HCT116 (cell line): ENCODE data around the gene SUN3. TPM values are rescaled to one million over a fixed set of nuclear protein-coding genes. Genes with fewer than 3 reads are reported as not detected.

Source experiments
- ATAC-seq: fragments of 200-7000 bp; cut with Tn5 transposase; 2 replicates; pipeline ENCODE4 v1.9.1; 2020; ENCODE audit warnings: mild to moderate bottlenecking, moderate library complexity
- BruUV-seq: library from RNA; stranded (reverse); fragments of 400-500 nt; replicated peaks from 2 replicates; lab custom pipeline; 2021; lab: Mats Ljungman, UMichigan
- CTCF ChIA-PET: fragments of 300-600 bp; sonication (Branson Sonifier 250); formaldehyde crosslinking; loops from one replicate; lab custom pipeline; 2021; ENCODE audit warnings: antibody characterized with exemption; lab: Charles Lee
- POLR2A ChIA-PET: fragments of 300-600, 350-600 bp; sonication (Branson Sonifier 250); formaldehyde crosslinking; loops from one replicate; lab custom pipeline; 2021; ENCODE audit warnings: antibody characterized with exemption; lab: Charles Lee
- RAD21 ChIA-PET, 2 experiments: fragments of 300-600 bp; sonication (Branson Sonifier 250); formaldehyde crosslinking; loops; one replicate each; lab custom pipeline; 2023; ENCODE audit warnings: low total read pairs in 2 of 2; ENCODE audit not compliant: uncharacterized antibody in 2 of 2, unreplicated experiment in 2 of 2, low non-redundant PET in 1 of 2; lab: Charles Lee
- DNase-seq: peaks from one replicate; pipeline ENCODE4 v3.0.0-alpha.2; 2010; ENCODE audit warnings: low read depth, low spot score
- H2AFZ ChIP-seq: fragments of 200-600 bp; shearing (Covaris generic), sonication (generic); 2 replicates; pipeline ENCODE4 v1.6.1; 2017; ENCODE audit warnings: low read depth, mixed run types, mixed read lengths, antibody characterized with exemption, low read length; ENCODE audit not compliant: poor library complexity, severe bottlenecking
- H3K27ac ChIP-seq: 2 replicates; pipeline ENCODE4 v1.5.1; 2012; ENCODE audit warnings: low read depth, low read length
- H3K27me3 ChIP-seq: fragments of 200-600 bp; sonication (generic); 2 replicates; pipeline ENCODE4 v1.6.1; 2016; ENCODE audit warnings: mixed run types, low read length, mixed read lengths; ENCODE audit not compliant: insufficient read depth
- H3K36me3 ChIP-seq, 2 experiments: fragments of 200-500 bp in 1 of 2; fragments of 200-600 bp in 1 of 2; sonication (Bioruptor generic) in 1 of 2; sonication (generic) in 1 of 2; 2 replicates each; pipeline versions ENCODE4 v1.5.1 to v1.6.1; 2014 to 2016; ENCODE audit warnings: low read length in 2 of 2, inconsistent platforms in 1 of 2, mixed read lengths in 1 of 2, mixed run types in 1 of 2; ENCODE audit not compliant: insufficient read depth in 2 of 2, control insufficient read depth in 1 of 2
- H3K4me1 ChIP-seq, 2 experiments: fragments of 200-600 bp in 1 of 2; sonication (generic) in 1 of 2; 2 replicates each; pipeline versions ENCODE4 v1.5.1 to v1.6.1; 2012 to 2017; ENCODE audit warnings: low read length in 2 of 2, inconsistent platforms in 1 of 2, mild to moderate bottlenecking in 1 of 2, mixed read lengths in 1 of 2, mixed run types in 1 of 2, moderate library complexity in 1 of 2; ENCODE audit not compliant: insufficient read depth in 2 of 2, control insufficient read depth in 1 of 2
- H3K4me2 ChIP-seq: fragments of 200-600 bp; sonication (generic); 2 replicates; pipeline ENCODE4 v1.6.1; 2017; ENCODE audit warnings: mixed run types, low read length, mixed read lengths
- H3K4me3 ChIP-seq, 2 experiments: fragments of 200-600 bp in 1 of 2; sonication (generic) in 1 of 2; replicated peaks in 1 of 2; 2 replicates each; pipeline ENCODE4 v1.5.1; 2011 to 2016; ENCODE audit warnings: low read length in 2 of 2, control low read depth in 1 of 2, low read depth in 1 of 2, mild to moderate bottlenecking in 1 of 2, mixed read lengths in 1 of 2, mixed run types in 1 of 2
- H3K79me2 ChIP-seq: fragments of 200-600 bp; sonication (generic); 2 replicates; pipeline ENCODE4 v1.6.1; 2017; ENCODE audit warnings: mild to moderate bottlenecking, mixed run types, low read length, moderate library complexity, mixed read lengths; ENCODE audit not compliant: insufficient read depth
- H3K9ac ChIP-seq: fragments of 200-600 bp; sonication (generic); 2 replicates; pipeline ENCODE4 v1.6.1; 2016; ENCODE audit warnings: low read length, mixed read lengths
- H3K9me2 ChIP-seq: fragments of 200-600 bp; sonication (generic), shearing (Covaris generic); 2 replicates; pipeline ENCODE4 v1.6.1; 2017; ENCODE audit warnings: mixed run types, mild to moderate bottlenecking, moderate library complexity; ENCODE audit not compliant: insufficient read depth
- H3K9me3 ChIP-seq, 2 experiments: fragments of 200-500 bp in 1 of 2; fragments of 200-600 bp in 1 of 2; sonication (Bioruptor generic) in 1 of 2; sonication (generic) in 1 of 2; 2 replicates each; pipeline ENCODE4 v1.6.1; 2014 to 2017; ENCODE audit warnings: low read length in 2 of 2, mixed read lengths in 2 of 2, inconsistent platforms in 1 of 2, low read depth in 1 of 2, mild to moderate bottlenecking in 1 of 2, mixed run types in 1 of 2, moderate library complexity in 1 of 2; ENCODE audit not compliant: control insufficient read depth in 1 of 2, insufficient read depth in 1 of 2
- H4K20me1 ChIP-seq: fragments of 200-600 bp; sonication (generic), shearing (Covaris generic); 2 replicates; pipeline ENCODE4 v1.6.1; 2017; ENCODE audit warnings: mixed run types, mild to moderate bottlenecking, moderate library complexity; ENCODE audit not compliant: insufficient read depth
- CBX3 ChIP-seq: IDR thresholded peaks from 2 replicates; pipeline ENCODE4 v1.6.1; 2012; ENCODE audit warnings: low read depth
- EGR1 ChIP-seq: IDR thresholded peaks from 2 replicates; pipeline ENCODE4 v1.6.1; 2012; ENCODE audit warnings: low read depth
- ELF1 ChIP-seq: IDR thresholded peaks from 2 replicates; pipeline ENCODE4 v1.6.1; 2012; ENCODE audit warnings: low read depth, borderline replicate concordance
- EZH2phosphoT487 ChIP-seq: fragments of 200-600 bp; IDR thresholded peaks from 2 replicates; pipeline ENCODE4 v1.6.1; 2018; ENCODE audit warnings: antibody characterized with exemption, borderline replicate concordance
- FOSL1 ChIP-seq: IDR thresholded peaks from 2 replicates; pipeline ENCODE4 v1.6.1; 2012; ENCODE audit warnings: low read depth
- JUND ChIP-seq: IDR thresholded peaks from 2 replicates; pipeline ENCODE4 v1.6.1; 2012
- POLR2A ChIP-seq: IDR thresholded peaks from 2 replicates; pipeline ENCODE4 v1.7.0; 2011; ENCODE audit warnings: borderline replicate concordance; ENCODE audit not compliant: insufficient read depth, insufficient read length; ENCODE audit errors: extremely low read depth
- POLR2AphosphoS5 ChIP-seq: IDR thresholded peaks from 2 replicates; pipeline ENCODE4 v1.6.1; 2011; ENCODE audit warnings: mild to moderate bottlenecking, low read depth, low read length, moderate library complexity
- RAD21 ChIP-seq: IDR thresholded peaks from 2 replicates; pipeline ENCODE4 v1.6.1; 2012; ENCODE audit warnings: low read depth, mild to moderate bottlenecking
- YY1 ChIP-seq: IDR thresholded peaks from 2 replicates; pipeline ENCODE4 v1.6.1; 2011; ENCODE audit warnings: low read length, low read depth, moderate library complexity, mild to moderate bottlenecking; ENCODE audit not compliant: insufficient replicate concordance; ENCODE audit errors: extremely low read depth
- intact Hi-C: fragments of 100-400 bp; cut with micrococcal nuclease; formaldehyde crosslinking; loops from 2 replicates; pipeline ENCODE4 v1.10.0; 2022
- total RNA-seq: library from RNA; stranded (reverse); gene quantifications from one replicate; pipeline ENCODE4 v1.2.1, GENCODE V29; 2021; ENCODE audit not compliant: unreplicated experiment
- TF ChIP-seq, protein P1 (sequence below): IDR thresholded peaks from 2 replicates; pipeline ENCODE4 v1.6.1; 2011; ENCODE audit warnings: mild to moderate bottlenecking, low read length, moderate library complexity; ENCODE audit not compliant: insufficient replicate concordance; ENCODE audit errors: extremely low read depth
- TF ChIP-seq, protein P2 (sequence below): IDR thresholded peaks from 2 replicates; pipeline ENCODE4 v1.6.1; 2012; ENCODE audit warnings: low read depth
- TF ChIP-seq, protein P3 (sequence below), 3 experiments: fragments of 200-600 bp in 1 of 3; sonication (generic) in 1 of 3; IDR thresholded peaks in 2 of 3; conservative IDR thresholded peaks in 1 of 3; 2 replicates each; pipeline ENCODE4 v1.5.1; 2012 to 2017; ENCODE audit warnings: low read depth in 2 of 3, low read length in 2 of 3, antibody characterized with exemption in 1 of 3, borderline replicate concordance in 1 of 3, control low read depth in 1 of 3, mild to moderate bottlenecking in 1 of 3, mixed read lengths in 1 of 3, mixed run types in 1 of 3, moderate library complexity in 1 of 3; ENCODE audit not compliant: insufficient read depth in 1 of 3

SUN3 gene
- total RNA-seq, 1 experiment from 2014 or later: 4.5 TPM

DNA sequence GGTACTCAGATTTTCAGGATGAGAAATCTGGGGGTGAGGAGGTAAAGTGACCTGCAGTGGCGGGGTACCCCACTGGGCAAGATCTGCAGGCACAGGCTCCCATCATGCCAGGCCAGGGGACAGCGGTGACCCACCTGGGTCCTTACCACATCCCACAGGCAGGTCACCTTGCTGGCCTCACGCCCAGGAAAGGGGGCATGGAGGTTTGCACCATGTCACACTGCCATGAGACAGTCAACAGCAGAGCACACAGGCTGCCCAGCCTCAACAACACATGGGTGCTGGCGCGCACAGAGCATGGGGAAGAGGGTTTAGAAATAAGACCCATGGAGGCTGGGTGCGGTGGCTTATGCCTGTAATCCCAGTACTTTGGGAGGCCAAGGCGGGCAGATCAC is 81.6 kb downstream of the SUN3 start:
- BruUV-seq: no TSS peak
- POLR2A ChIA-PET: interaction anchor here (0.9 kb wide), 1 partner anchor 141 kb away, joined by 3 read pairs; the partner anchor contains the start of gene UPP1
- RAD21 ChIA-PET: no interaction called here
- H3K36me3 ChIP-seq: no peaks in the 10 kb centered on the region
- CTCF ChIA-PET: interaction anchor here (0.6 kb wide), 1 partner anchor 55 kb away, joined by 6 read pairs; no protein-coding TSS in a partner anchor
- H3K4me3 ChIP-seq: no peak overlapping the region
- H2AFZ ChIP-seq: no peak overlapping the region
- intact Hi-C loops: loop anchor here (10.0 kb wide), 1 partner anchor 1907 kb away; no protein-coding TSS in a partner anchor
- no peaks in the 10 kb centered on the region for H3K4me1 ChIP-seq
- H3K79me2 ChIP-seq: no peaks in the 10 kb centered on the region
- H3K9me2 ChIP-seq: no peaks in the 10 kb centered on the region
- no peak overlapping the region for H3K4me2 ChIP-seq
- no peak overlapping the region for H3K27ac ChIP-seq
- H3K9me3 ChIP-seq: no peaks in the 10 kb centered on the region
- H4K20me1 ChIP-seq: no peaks in the 10 kb centered on the region
- TF ChIP-seq EZH2phosphoT487: no peak
- TF ChIP-seq YY1: no peak
- TF ChIP-seq, protein P1, sequence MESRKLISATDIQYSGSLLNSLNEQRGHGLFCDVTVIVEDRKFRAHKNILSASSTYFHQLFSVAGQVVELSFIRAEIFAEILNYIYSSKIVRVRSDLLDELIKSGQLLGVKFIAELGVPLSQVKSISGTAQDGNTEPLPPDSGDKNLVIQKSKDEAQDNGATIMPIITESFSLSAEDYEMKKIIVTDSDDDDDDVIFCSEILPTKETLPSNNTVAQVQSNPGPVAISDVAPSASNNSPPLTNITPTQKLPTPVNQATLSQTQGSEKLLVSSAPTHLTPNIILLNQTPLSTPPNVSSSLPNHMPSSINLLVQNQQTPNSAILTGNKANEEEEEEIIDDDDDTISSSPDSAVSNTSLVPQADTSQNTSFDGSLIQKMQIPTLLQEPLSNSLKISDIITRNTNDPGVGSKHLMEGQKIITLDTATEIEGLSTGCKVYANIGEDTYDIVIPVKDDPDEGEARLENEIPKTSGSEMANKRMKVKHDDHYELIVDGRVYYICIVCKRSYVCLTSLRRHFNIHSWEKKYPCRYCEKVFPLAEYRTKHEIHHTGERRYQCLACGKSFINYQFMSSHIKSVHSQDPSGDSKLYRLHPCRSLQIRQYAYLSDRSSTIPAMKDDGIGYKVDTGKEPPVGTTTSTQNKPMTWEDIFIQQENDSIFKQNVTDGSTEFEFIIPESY: no peak
- TF ChIP-seq EGR1: no peak
- no peak for TF ChIP-seq CBX3
- no peak for TF ChIP-seq POLR2A
- TF ChIP-seq ELF1: no peak
- TF ChIP-seq POLR2AphosphoS5: no peak
- TF ChIP-seq, protein P2, sequence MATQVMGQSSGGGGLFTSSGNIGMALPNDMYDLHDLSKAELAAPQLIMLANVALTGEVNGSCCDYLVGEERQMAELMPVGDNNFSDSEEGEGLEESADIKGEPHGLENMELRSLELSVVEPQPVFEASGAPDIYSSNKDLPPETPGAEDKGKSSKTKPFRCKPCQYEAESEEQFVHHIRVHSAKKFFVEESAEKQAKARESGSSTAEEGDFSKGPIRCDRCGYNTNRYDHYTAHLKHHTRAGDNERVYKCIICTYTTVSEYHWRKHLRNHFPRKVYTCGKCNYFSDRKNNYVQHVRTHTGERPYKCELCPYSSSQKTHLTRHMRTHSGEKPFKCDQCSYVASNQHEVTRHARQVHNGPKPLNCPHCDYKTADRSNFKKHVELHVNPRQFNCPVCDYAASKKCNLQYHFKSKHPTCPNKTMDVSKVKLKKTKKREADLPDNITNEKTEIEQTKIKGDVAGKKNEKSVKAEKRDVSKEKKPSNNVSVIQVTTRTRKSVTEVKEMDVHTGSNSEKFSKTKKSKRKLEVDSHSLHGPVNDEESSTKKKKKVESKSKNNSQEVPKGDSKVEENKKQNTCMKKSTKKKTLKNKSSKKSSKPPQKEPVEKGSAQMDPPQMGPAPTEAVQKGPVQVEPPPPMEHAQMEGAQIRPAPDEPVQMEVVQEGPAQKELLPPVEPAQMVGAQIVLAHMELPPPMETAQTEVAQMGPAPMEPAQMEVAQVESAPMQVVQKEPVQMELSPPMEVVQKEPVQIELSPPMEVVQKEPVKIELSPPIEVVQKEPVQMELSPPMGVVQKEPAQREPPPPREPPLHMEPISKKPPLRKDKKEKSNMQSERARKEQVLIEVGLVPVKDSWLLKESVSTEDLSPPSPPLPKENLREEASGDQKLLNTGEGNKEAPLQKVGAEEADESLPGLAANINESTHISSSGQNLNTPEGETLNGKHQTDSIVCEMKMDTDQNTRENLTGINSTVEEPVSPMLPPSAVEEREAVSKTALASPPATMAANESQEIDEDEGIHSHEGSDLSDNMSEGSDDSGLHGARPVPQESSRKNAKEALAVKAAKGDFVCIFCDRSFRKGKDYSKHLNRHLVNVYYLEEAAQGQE: no peak
- TF ChIP-seq, protein P3, sequence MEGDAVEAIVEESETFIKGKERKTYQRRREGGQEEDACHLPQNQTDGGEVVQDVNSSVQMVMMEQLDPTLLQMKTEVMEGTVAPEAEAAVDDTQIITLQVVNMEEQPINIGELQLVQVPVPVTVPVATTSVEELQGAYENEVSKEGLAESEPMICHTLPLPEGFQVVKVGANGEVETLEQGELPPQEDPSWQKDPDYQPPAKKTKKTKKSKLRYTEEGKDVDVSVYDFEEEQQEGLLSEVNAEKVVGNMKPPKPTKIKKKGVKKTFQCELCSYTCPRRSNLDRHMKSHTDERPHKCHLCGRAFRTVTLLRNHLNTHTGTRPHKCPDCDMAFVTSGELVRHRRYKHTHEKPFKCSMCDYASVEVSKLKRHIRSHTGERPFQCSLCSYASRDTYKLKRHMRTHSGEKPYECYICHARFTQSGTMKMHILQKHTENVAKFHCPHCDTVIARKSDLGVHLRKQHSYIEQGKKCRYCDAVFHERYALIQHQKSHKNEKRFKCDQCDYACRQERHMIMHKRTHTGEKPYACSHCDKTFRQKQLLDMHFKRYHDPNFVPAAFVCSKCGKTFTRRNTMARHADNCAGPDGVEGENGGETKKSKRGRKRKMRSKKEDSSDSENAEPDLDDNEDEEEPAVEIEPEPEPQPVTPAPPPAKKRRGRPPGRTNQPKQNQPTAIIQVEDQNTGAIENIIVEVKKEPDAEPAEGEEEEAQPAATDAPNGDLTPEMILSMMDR (IDR thresholded peaks at IDR 0.05 in 2 of 3, conservative IDR thresholded peaks at IDR 0.05 in 1 of 3; ENCODE audit: borderline replicate concordance in 1 of 3, insufficient read depth in 1 of 3, low read depth in 2 of 3, low read length in 2 of 3): no peak
- no peak for TF ChIP-seq JUND
- no peak for TF ChIP-seq FOSL1
- no peak for TF ChIP-seq RAD21
- no peaks in the 10 kb centered on the region for H3K27me3 ChIP-seq
- ATAC-seq: no peak
- no peak overlapping the region for H3K9ac ChIP-seq
- DNase-seq: no peak
